Measurements from ENCODE around the gene ITGB5.

The ITGB5 gene

GRCh38 chr3:124797426-124797945 is 89.7 kb downstream of the ITGB5 start:
- no peak for DNase-seq (ENCODE audit: low spot score)
- no peak for TF ChIP-seq CTCF (IDR thresholded peaks at IDR 0.05; ENCODE audit: poor library complexity, severe bottlenecking)
- Histone ChIP-seq H3K4me3 (ENCODE audit: severe bottlenecking) (no peak overlapping the region), H3K27me3 (ENCODE audit: insufficient read depth, poor library complexity, severe bottlenecking) (no peaks in the 10 kb centered on the region), H3K9me3 (ENCODE audit: severe bottlenecking) (no peaks in the 10 kb centered on the region), H3K27ac (ENCODE audit: poor library complexity, severe bottlenecking) (no peak overlapping the region), H3K36me3 (ENCODE audit: low read depth) (peaks cover 12% of the 10 kb centered on the region), H3K4me1 (ENCODE audit: insufficient read depth, poor library complexity, severe bottlenecking) (peaks cover 16% of the 10 kb centered on the region)
- no peak for ATAC-seq (ENCODE audit: low read depth)

- DNase-seq (ENCODE audit: low spot score): no peak
- no peak overlapping the region for H3K27ac ChIP-seq (ENCODE audit: poor library complexity, severe bottlenecking)
- H3K9me3 ChIP-seq (ENCODE audit: severe bottlenecking): no peaks in the 10 kb centered on the region
- peaks cover 21% of the 10 kb centered on the region for H3K36me3 ChIP-seq (ENCODE audit: low read depth)
- no peaks in the 10 kb centered on the region for H3K27me3 ChIP-seq (ENCODE audit: insufficient read depth, poor library complexity, severe bottlenecking)
- H3K4me3 ChIP-seq (ENCODE audit: severe bottlenecking): no peak overlapping the region
- no peak for ATAC-seq (ENCODE audit: low read depth)
- TF ChIP-seq CTCF (IDR thresholded peaks at IDR 0.05; ENCODE audit: poor library complexity, severe bottlenecking): no peak
- H3K4me1 ChIP-seq (ENCODE audit: insufficient read depth, poor library complexity, severe bottlenecking): peaks cover 16% of the 10 kb centered on the region
Observed at GRCh38 chr3:124796477-124796876, 90.7 kb downstream of the ITGB5 start.

GRCh38 chr3:124793054-124793739 is 94.0 kb downstream of the ITGB5 start:
- no peak for TF ChIP-seq CTCF (IDR thresholded peaks at IDR 0.05; ENCODE audit: poor library complexity, severe bottlenecking)
- no peaks in the 10 kb centered on the region for H3K27me3 ChIP-seq (ENCODE audit: insufficient read depth, poor library complexity, severe bottlenecking)
- DNase-seq (ENCODE audit: low spot score) (no peak), ATAC-seq (ENCODE audit: low read depth) (peak; percentile 90)
- peak overlapping the region; percentile 28 for H3K27ac ChIP-seq (ENCODE audit: poor library complexity, severe bottlenecking)
- peaks cover 16% of the 10 kb centered on the region for H3K4me1 ChIP-seq (ENCODE audit: insufficient read depth, poor library complexity, severe bottlenecking)
- no peaks in the 10 kb centered on the region for H3K9me3 ChIP-seq (ENCODE audit: severe bottlenecking)
- no peak overlapping the region for H3K4me3 ChIP-seq (ENCODE audit: severe bottlenecking)
- peaks cover 22% of the 10 kb centered on the region for H3K36me3 ChIP-seq (ENCODE audit: low read depth)

GRCh38 chr3:124792341-124793040 is 94.7 kb downstream of the ITGB5 start:
- Histone ChIP-seq H3K27me3 (ENCODE audit: insufficient read depth, poor library complexity, severe bottlenecking) (no peaks in the 10 kb centered on the region), H3K4me1 (ENCODE audit: insufficient read depth, poor library complexity, severe bottlenecking) (peaks cover 16% of the 10 kb centered on the region), H3K9me3 (ENCODE audit: severe bottlenecking) (no peaks in the 10 kb centered on the region), H3K36me3 (ENCODE audit: low read depth) (peaks cover 22% of the 10 kb centered on the region), H3K27ac (ENCODE audit: poor library complexity, severe bottlenecking) (peak overlapping the region; percentile 28), H3K4me3 (ENCODE audit: severe bottlenecking) (no peak overlapping the region)
- no peak for DNase-seq (ENCODE audit: low spot score)
- ATAC-seq (ENCODE audit: low read depth): no peak
- TF ChIP-seq CTCF (IDR thresholded peaks at IDR 0.05; ENCODE audit: poor library complexity, severe bottlenecking): no peak
